Endothelial cell of umbilical vein (primary cell): ENCODE measurements around the gene RBM28.

ENCODE experiments used
- CTCF ChIP-seq, 2 donors: IDR thresholded peaks; 1 replicate in 1 of 2; 2 replicates in 1 of 2; pipeline ENCODE4 v1.5.1; 2011; ENCODE audit warnings: low read length in 2 of 2, mild to moderate bottlenecking in 2 of 2, moderate library complexity in 2 of 2, control low read depth in 1 of 2, inconsistent platforms in 1 of 2, low read depth in 1 of 2; ENCODE audit not compliant: insufficient read depth in 1 of 2; ENCODE audit errors: extremely low read depth in 1 of 2
- EZH2 ChIP-seq: IDR thresholded peaks from 2 replicates; pipeline ENCODE4 v1.6.1; 2012; ENCODE audit warnings: borderline replicate concordance, low read depth, mild to moderate bottlenecking, moderate library complexity, low read length, inconsistent platforms; ENCODE audit not compliant: severe bottlenecking
- FOS ChIP-seq: IDR thresholded peaks from 2 replicates; pipeline ENCODE4 v1.6.1; 2011; ENCODE audit warnings: mild to moderate bottlenecking, low read length, moderate library complexity, borderline replicate concordance; ENCODE audit not compliant: insufficient read depth
- GATA2 ChIP-seq: IDR thresholded peaks from 2 replicates; pipeline ENCODE4 v1.7.0; 2011; ENCODE audit warnings: low read depth, mild to moderate bottlenecking, moderate library complexity, mixed read lengths, low read length; ENCODE audit not compliant: insufficient read length, insufficient read depth
- MYC ChIP-seq: IDR thresholded peaks from one replicate; pipeline ENCODE4 v1.6.1; 2011; ENCODE audit warnings: mild to moderate bottlenecking, low read depth, low read length
- POLR2AphosphoS5 ChIP-seq: IDR thresholded peaks from 2 replicates; pipeline ENCODE4 v1.6.1; 2012; ENCODE audit warnings: low read depth, mild to moderate bottlenecking, control low read depth, low read length, moderate library complexity; ENCODE audit not compliant: insufficient read depth
- TF ChIP-seq, protein P1 (sequence below): IDR thresholded peaks from 2 replicates; pipeline ENCODE4 v1.6.1; 2011; ENCODE audit not compliant: insufficient read depth, insufficient read length

- TF ChIP-seq POLR2AphosphoS5 (no peak), CTCF (IDR thresholded peaks at IDR 0.05; ENCODE audit: extremely low read depth in 1 of 2, insufficient read depth in 1 of 2, low read depth in 1 of 2, low read length in 2 of 2) (no peak), GATA2 (no peak), EZH2 (no peak), MYC (no peak), FOS (no peak)
- TF ChIP-seq, protein P1, sequence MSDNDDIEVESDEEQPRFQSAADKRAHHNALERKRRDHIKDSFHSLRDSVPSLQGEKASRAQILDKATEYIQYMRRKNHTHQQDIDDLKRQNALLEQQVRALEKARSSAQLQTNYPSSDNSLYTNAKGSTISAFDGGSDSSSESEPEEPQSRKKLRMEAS, result no peak
These were observed 32.7 kb downstream of the RBM28 start for GRCh38 chr7:128311013-128311412.
